ENCODE data around the gene SH3BP4. TPM values are rescaled to one million over a fixed set of nuclear protein-coding genes. Genes with fewer than 3 reads are reported as not detected.
"Not testable (repeated sequence)": the region's sequence is repeated elsewhere in the genome, so short reads cannot be mapped to it uniquely, and the experiment has no call there.

The SH3BP4 gene
- total RNA-seq, 2 donors from 2014 or later, result 1.5 to 1.6 TPM

DNA sequence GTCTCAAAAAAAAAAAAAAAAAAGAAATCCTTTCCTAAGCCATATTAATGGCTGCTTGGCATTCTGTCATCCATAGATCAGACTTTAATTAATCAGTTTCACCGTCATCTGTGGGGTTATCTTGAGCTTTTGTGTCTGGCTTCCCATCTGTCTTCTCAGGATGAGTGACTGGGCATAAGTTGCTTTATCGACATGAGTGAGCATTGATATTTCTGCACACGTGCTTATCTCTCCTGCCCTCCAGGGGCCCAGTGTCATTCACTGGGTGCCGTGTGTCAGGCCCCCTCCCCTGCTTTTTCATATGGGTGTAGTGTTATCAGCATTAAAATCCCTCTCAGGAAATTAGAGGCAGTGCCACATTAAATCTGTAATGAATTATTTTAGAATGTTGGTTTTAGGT is 65.6 kb downstream of the SH3BP4 start:
- H3K9me3 Mint-ChIP-seq, result peaks cover 2 to 3% of the 10 kb centered on the region in 2 donors
- ATAC-seq (replicated peaks in 1 of 2), result no peak
- no peak overlapping the region for H3K27ac Mint-ChIP-seq
- no peaks in the 10 kb centered on the region for H3K4me1 Mint-ChIP-seq (ENCODE audit: low read depth)
- no peak overlapping the region for H3K4me3 Mint-ChIP-seq
- no peaks in the 10 kb centered on the region for H3K27me3 Mint-ChIP-seq (ENCODE audit: low read depth)
- no peak for DNase-seq
- no peaks in the 10 kb centered on the region for H3K36me3 Mint-ChIP-seq (ENCODE audit: insufficient read depth in 2 of 2)

DNA sequence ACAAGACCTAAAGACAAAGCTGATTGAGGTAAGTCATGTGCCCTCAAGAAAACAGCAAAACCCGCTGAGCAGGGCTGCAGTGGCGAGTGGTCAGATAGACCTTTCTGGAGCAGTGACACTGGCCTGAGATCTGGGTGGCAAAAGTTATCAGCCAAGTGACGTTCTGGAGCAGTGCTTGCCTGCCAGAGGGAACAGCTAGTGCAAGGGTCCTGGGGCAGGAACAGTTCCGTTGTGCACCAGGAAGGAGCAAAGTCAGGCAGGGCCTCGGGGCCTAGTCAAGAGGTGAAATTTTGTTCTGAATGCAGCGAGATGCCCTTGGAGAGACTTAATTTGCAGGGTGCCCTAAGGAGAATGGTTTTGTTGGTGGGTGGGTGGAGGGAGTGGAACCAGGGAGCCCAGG is 67.0 kb downstream of the SH3BP4 start:
- H3K36me3 Mint-ChIP-seq (ENCODE audit: insufficient read depth in 2 of 2), result no peaks in the 10 kb centered on the region
- H3K4me3 Mint-ChIP-seq, result no peak overlapping the region
- ATAC-seq (replicated peaks in 1 of 2) (no peak), DNase-seq (no peak)
- H3K9me3 Mint-ChIP-seq, result peaks cover 2 to 3% of the 10 kb centered on the region in 2 donors
- H3K27ac Mint-ChIP-seq, result no peak overlapping the region
- no peaks in the 10 kb centered on the region for H3K27me3 Mint-ChIP-seq (ENCODE audit: low read depth)
- no peaks in the 10 kb centered on the region for H3K4me1 Mint-ChIP-seq (ENCODE audit: low read depth)

- not testable (repeated sequence) for H3K4me1 Mint-ChIP-seq (ENCODE audit: low read depth); H3K36me3 Mint-ChIP-seq (ENCODE audit: insufficient read depth in 2 of 2); H3K9me3 Mint-ChIP-seq; H3K27me3 Mint-ChIP-seq (ENCODE audit: low read depth); H3K4me3 Mint-ChIP-seq; DNase-seq; ATAC-seq (replicated peaks in 1 of 2); H3K27ac Mint-ChIP-seq
Measured at GRCh38 chr2:235020141-235020540, 68.3 kb downstream of the SH3BP4 start.

DNA sequence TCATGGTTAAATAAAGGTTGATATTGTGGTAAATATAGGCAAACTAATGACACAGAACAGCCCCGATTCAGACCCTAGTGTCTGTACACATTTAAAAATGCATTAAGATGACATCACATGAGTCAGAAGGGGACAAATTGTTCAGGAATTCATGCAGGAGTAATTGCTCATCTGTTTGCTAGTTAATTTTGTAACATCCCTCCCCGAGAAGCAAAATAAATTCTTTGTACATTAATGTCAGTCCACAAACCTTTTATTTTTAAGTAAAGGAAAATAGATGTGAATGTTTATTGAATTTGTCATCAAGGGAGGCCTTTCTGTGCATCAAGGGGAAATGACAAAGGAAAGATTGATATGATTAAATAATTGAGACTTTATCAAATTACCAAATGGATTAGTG is 69.9 kb downstream of the SH3BP4 start:
- Mint-ChIP-seq H3K4me3 (no peak overlapping the region), H3K9me3 (no peaks in the 10 kb centered on the region), H3K36me3 (ENCODE audit: insufficient read depth in 2 of 2) (no peaks in the 10 kb centered on the region), H3K27ac (no peak overlapping the region), H3K4me1 (ENCODE audit: low read depth) (no peaks in the 10 kb centered on the region), H3K27me3 (ENCODE audit: low read depth) (no peaks in the 10 kb centered on the region)
- no peak for ATAC-seq (replicated peaks in 1 of 2)
- no peak for DNase-seq

DNA sequence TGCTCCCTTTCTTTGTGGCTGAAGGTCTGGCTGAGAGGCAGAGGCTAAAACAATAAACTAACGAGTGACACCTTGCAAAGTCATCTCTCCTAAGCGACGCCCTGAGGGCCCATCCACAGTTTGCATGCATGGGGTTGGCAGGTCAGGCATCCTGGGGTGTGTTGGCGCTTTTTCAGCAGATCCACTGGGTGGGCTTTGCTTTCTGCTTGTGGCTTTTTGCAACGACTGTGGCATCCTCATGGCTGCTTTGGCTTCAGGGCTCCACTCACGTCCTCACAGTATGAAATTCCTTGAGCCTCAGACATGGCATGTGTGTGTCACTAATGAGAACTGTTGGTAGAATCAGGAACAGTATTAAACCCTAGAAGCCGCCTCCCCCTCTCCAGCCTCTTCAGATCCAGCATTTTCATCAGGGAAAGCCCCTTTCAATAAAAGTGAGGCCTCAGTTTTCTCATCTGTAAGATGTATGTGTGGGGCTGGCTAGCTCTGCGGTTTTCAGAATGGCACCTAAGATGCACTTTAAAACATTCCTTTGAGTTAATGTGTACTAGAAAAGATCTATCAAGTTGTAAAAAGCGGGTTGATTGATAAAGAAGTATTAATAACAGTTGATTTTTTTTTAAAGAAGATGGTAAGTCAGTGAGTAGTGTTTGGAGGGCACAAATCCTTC is 72.5 kb downstream of the SH3BP4 start:
- no peak for ATAC-seq (replicated peaks in 1 of 2)
- no peak overlapping the region for H3K4me3 Mint-ChIP-seq
- no peak for DNase-seq
- no peaks in the 10 kb centered on the region for H3K36me3 Mint-ChIP-seq (ENCODE audit: insufficient read depth in 2 of 2)
- H3K27ac Mint-ChIP-seq, result no peak overlapping the region
- no peaks in the 10 kb centered on the region for H3K9me3 Mint-ChIP-seq
- no peaks in the 10 kb centered on the region for H3K4me1 Mint-ChIP-seq (ENCODE audit: low read depth)
- H3K27me3 Mint-ChIP-seq (ENCODE audit: low read depth), result no peaks in the 10 kb centered on the region

DNA sequence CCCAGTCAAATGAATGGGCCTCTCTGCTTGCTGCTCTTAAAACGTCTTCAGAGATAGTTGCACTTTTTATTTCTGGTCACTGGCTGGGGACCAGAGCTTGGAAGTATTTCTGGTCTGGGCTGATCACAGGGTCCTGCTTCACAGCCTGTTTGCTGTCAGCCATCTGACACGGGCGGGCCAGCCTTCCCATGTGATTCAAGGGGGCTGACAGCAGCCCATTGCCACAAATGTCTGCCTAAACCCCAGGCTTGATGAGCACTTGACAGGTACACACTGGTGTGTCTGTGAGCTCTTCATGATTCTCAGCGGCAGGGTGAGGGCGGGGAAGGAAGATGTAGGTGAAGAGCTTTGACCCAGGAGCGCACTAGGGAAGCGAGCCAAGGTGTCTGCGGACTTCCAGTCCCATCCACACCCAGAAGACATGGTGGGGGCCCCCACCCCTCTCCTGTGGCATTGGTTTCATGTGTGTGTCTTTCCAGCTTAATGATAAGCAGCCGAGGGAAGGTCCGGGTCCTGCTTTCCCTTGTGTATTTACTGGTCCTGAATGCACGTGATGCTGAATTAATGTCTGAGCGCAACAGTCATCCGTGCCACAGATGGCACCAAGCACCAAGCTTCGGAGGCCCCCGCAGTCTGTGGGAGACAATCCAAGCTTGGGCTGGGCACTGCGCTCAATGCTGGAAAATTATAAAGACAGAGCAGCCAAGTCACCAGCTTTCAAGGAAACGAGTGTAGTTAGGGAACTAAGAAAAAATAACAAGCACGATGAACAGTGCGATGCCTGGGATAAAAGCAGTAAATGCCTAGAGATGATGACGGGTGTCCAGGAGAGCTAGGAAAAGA is 73.3 kb downstream of the SH3BP4 start:
- Mint-ChIP-seq H3K27me3 (ENCODE audit: low read depth) (no peaks in the 10 kb centered on the region), H3K36me3 (ENCODE audit: insufficient read depth in 2 of 2) (no peaks in the 10 kb centered on the region), H3K27ac (no peak overlapping the region), H3K9me3 (no peaks in the 10 kb centered on the region), H3K4me3 (no peak overlapping the region), H3K4me1 (ENCODE audit: low read depth) (no peaks in the 10 kb centered on the region)
- no peak for DNase-seq
- no peak for ATAC-seq (replicated peaks in 1 of 2)

DNA sequence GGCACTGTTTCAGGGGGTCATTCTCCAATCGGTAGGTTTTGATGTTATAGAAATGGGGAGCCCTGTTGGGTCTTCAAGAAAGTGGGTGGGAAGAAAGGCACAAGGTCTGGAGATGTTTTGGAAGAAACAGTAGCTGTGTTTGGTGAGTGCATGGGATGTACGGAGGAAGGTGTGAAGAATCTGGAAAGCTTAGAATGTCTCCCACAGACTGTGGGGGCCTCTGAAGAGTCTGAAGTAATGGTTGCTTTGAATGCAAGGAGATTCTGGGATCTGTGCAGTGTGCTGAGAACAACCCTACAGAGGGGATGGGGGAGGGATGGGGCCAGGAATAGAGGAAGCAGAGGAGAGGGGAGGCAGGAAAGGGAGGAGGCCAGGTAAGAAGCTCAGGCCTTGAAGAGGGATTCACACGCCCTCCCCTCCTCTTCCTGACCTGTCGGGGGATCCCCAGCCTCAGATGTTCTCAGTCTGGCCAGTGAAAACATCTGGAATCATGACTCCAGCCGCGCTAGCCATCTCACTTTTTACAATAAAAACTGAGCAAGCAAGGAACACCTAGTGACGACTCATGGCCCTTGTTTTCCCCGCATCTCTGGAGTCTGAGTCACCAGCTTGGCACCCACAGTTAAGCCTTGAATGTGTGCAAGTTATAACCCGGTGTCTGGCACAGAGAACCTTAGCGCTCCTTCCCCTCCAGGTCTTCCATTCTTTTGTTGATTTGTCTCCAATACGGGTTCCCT is 74.2 kb downstream of the SH3BP4 start:
- no peaks in the 10 kb centered on the region for H3K36me3 Mint-ChIP-seq (ENCODE audit: insufficient read depth in 2 of 2)
- no peak overlapping the region for H3K4me3 Mint-ChIP-seq
- H3K4me1 Mint-ChIP-seq (ENCODE audit: low read depth), result no peaks in the 10 kb centered on the region
- H3K9me3 Mint-ChIP-seq, result no peaks in the 10 kb centered on the region
- H3K27me3 Mint-ChIP-seq (ENCODE audit: low read depth), result no peaks in the 10 kb centered on the region
- ATAC-seq (replicated peaks in 1 of 2) (no peak), DNase-seq (no peak)
- no peak overlapping the region for H3K27ac Mint-ChIP-seq

- H3K9me3 Mint-ChIP-seq, result no peaks in the 10 kb centered on the region
- H3K27ac Mint-ChIP-seq, result no peak overlapping the region
- no peaks in the 10 kb centered on the region for H3K27me3 Mint-ChIP-seq (ENCODE audit: low read depth)
- ATAC-seq (replicated peaks in 1 of 2) (no peak), DNase-seq (no peak)
- no peaks in the 10 kb centered on the region for H3K36me3 Mint-ChIP-seq (ENCODE audit: insufficient read depth in 2 of 2)
- H3K4me3 Mint-ChIP-seq, result no peak overlapping the region
- H3K4me1 Mint-ChIP-seq (ENCODE audit: low read depth), result no peaks in the 10 kb centered on the region
Measured at GRCh38 chr2:235026649-235027557, 75.1 kb downstream of the SH3BP4 start.

DNA sequence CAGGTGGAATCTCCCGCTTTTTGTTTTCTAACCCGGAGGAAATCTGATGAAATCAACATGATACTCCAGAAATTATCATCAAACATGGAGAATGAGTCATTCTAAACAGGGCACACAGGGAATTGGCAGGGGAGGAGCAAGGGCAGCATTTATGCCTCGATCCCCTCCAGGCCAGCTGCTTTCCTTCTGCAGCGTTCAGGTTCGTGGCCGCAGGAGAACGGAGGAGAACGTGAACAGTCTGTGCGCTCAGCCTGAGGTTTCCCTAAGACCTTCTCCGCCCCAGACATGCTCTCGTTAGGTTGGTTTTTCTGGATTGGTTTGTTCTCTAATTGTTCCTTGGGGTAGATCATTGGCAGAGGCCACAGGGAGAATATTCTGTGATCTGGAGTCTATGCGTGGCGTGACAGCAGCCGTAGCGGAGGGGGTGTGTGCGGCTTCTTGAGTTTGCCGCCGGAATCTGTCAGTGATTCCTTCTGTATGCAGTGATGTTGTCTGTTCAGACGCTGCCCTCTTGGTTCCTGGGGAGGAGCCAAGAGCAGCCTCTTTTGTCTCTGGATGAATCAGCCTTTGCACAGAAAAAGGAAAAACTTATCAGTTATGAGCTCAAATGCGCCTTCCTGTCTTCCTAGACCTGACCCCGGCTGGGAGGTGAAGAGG is 75.9 kb downstream of the SH3BP4 start:
- no peak overlapping the region for H3K4me3 Mint-ChIP-seq
- H3K27ac Mint-ChIP-seq, result no peak overlapping the region
- no peaks in the 10 kb centered on the region for H3K9me3 Mint-ChIP-seq
- H3K27me3 Mint-ChIP-seq (ENCODE audit: low read depth), result no peaks in the 10 kb centered on the region
- DNase-seq (no peak), ATAC-seq (replicated peaks in 1 of 2) (no peak)
- H3K4me1 Mint-ChIP-seq (ENCODE audit: low read depth), result no peaks in the 10 kb centered on the region
- no peaks in the 10 kb centered on the region for H3K36me3 Mint-ChIP-seq (ENCODE audit: insufficient read depth in 2 of 2)

DNA sequence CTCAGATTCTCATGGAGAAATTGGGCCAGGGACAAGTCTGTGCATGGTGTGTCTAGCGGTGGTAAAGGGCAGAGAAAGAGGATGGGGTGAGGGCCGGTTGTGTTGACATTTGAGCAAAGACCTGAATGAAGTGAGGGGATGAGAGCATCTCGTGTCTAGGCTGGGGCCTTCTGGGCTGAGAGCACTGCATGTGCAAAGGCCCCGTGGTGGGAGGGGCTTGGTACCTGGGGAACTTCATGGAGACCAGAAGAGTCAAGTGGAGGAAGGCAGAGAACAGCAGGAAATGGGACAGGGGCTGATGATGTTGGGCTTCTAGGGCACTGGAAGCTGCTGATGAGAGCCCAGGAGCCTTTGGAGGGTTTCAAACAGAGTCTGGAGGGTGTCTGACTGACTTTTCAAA is 76.8 kb downstream of the SH3BP4 start:
- Mint-ChIP-seq H3K27me3 (ENCODE audit: low read depth) (no peaks in the 10 kb centered on the region), H3K27ac (no peak overlapping the region), H3K9me3 (no peaks in the 10 kb centered on the region), H3K4me1 (ENCODE audit: low read depth) (no peaks in the 10 kb centered on the region), H3K36me3 (ENCODE audit: insufficient read depth in 2 of 2) (no peaks in the 10 kb centered on the region), H3K4me3 (no peak overlapping the region)
- ATAC-seq (replicated peaks in 1 of 2), result no peak
- DNase-seq, result no peak

- no peaks in the 10 kb centered on the region for H3K4me1 Mint-ChIP-seq (ENCODE audit: low read depth)
- no peak overlapping the region for H3K27ac Mint-ChIP-seq
- DNase-seq, result no peak
- ATAC-seq (replicated peaks in 1 of 2), result no peak
- no peaks in the 10 kb centered on the region for H3K36me3 Mint-ChIP-seq (ENCODE audit: insufficient read depth in 2 of 2)
- H3K4me3 Mint-ChIP-seq, result no peak overlapping the region
- no peaks in the 10 kb centered on the region for H3K9me3 Mint-ChIP-seq
- H3K27me3 Mint-ChIP-seq (ENCODE audit: low read depth), result no peaks in the 10 kb centered on the region
Measured at GRCh38 chr2:235029054-235029453, 77.2 kb downstream of the SH3BP4 start.

GRCh38 chr2:235030126-235030525 is 78.3 kb downstream of the SH3BP4 start:
- Mint-ChIP-seq H3K4me1 (ENCODE audit: low read depth) (no peaks in the 10 kb centered on the region), H3K4me3 (no peak overlapping the region), H3K36me3 (ENCODE audit: insufficient read depth in 2 of 2) (no peaks in the 10 kb centered on the region), H3K27ac (no peak overlapping the region), H3K9me3 (no peaks in the 10 kb centered on the region), H3K27me3 (ENCODE audit: low read depth) (no peaks in the 10 kb centered on the region)
- DNase-seq (no peak), ATAC-seq (replicated peaks in 1 of 2) (no peak)
